Kidney capillary endothelial cell (primary cell): ENCODE results near the gene GNAS-AS1.
"Not testable (repeated sequence)": the region's sequence is repeated elsewhere in the genome, so short reads cannot be mapped to it uniquely, and the experiment has no call there.

Source experiments
- DNase-seq: peaks from one replicate; pipeline ENCODE4 v3.0.0-alpha.2; 2018; ENCODE audit warnings: low spot score

GNAS-AS1 gene

GRCh38 chr20:58835231-58835630, 15.5 kb downstream of the GNAS-AS1 start:
- DNase-seq, result no peak

GRCh38 chr20:58833921-58834320, 16.8 kb downstream of the GNAS-AS1 start:
- DNase-seq, result no peak

GRCh38 chr20:58832457-58832856, 18.2 kb downstream of the GNAS-AS1 start:
- no peak for DNase-seq

- no peak for DNase-seq
These were observed 21.2 kb downstream of the GNAS-AS1 start for GRCh38 chr20:58829531-58829941.

GRCh38 chr20:58828804-58829203, 21.9 kb downstream of the GNAS-AS1 start:
- DNase-seq, result not testable (repeated sequence)

- no peak for DNase-seq
These were observed 22.6 kb downstream of the GNAS-AS1 start for GRCh38 chr20:58828136-58828535.

GRCh38 chr20:58826271-58826670, 24.4 kb downstream of the GNAS-AS1 start:
- no peak for DNase-seq

- DNase-seq, result no peak
These were observed 25.3 kb downstream of the GNAS-AS1 start for GRCh38 chr20:58825450-58825849.

GRCh38 chr20:58824843-58825242, 25.9 kb downstream of the GNAS-AS1 start:
- DNase-seq, result no peak

GRCh38 chr20:58822748-58823730, 27.7 kb downstream of the GNAS-AS1 start:
- DNase-seq, result no peak

GRCh38 chr20:58822149-58822548, 28.6 kb downstream of the GNAS-AS1 start:
- DNase-seq, result no peak

GRCh38 chr20:58820515-58820914, 30.2 kb downstream of the GNAS-AS1 start:
- not testable (repeated sequence) for DNase-seq

GRCh38 chr20:58819921-58820320, 30.8 kb downstream of the GNAS-AS1 start:
- DNase-seq, result no peak

- no peak for DNase-seq
These were observed 32.0 kb downstream of the GNAS-AS1 start for GRCh38 chr20:58818586-58819285.

- no peak for DNase-seq
These were observed 33.0 kb downstream of the GNAS-AS1 start for GRCh38 chr20:58817748-58818147.

GRCh38 chr20:58816957-58817651, 33.6 kb downstream of the GNAS-AS1 start:
- DNase-seq, result no peak

- DNase-seq, result no peak
These were observed 34.7 kb downstream of the GNAS-AS1 start for GRCh38 chr20:58816051-58816450.

GRCh38 chr20:58815448-58815847, 35.3 kb downstream of the GNAS-AS1 start:
- DNase-seq, result no peak

GRCh38 chr20:58813369-58813768, 37.3 kb downstream of the GNAS-AS1 start:
- DNase-seq, result no peak

GRCh38 chr20:58811334-58811733, 39.4 kb downstream of the GNAS-AS1 start:
- DNase-seq, result no peak

- DNase-seq, result no peak
These were observed 39.8 kb downstream of the GNAS-AS1 start for GRCh38 chr20:58810879-58811250.

GRCh38 chr20:58810116-58810878, 40.4 kb downstream of the GNAS-AS1 start:
- DNase-seq, result no peak
